ENCODE results near the gene ERC2. TPM values are rescaled to one million over a fixed set of nuclear protein-coding genes. Genes with fewer than 3 reads are reported as not detected.

The ERC2 gene
- total and polyA plus RNA-seq, 2 donors (not counting 3 experiments of a cell fraction or from before 2014, with no cell fraction given) = 5.6 to 15.5 TPM

DNA sequence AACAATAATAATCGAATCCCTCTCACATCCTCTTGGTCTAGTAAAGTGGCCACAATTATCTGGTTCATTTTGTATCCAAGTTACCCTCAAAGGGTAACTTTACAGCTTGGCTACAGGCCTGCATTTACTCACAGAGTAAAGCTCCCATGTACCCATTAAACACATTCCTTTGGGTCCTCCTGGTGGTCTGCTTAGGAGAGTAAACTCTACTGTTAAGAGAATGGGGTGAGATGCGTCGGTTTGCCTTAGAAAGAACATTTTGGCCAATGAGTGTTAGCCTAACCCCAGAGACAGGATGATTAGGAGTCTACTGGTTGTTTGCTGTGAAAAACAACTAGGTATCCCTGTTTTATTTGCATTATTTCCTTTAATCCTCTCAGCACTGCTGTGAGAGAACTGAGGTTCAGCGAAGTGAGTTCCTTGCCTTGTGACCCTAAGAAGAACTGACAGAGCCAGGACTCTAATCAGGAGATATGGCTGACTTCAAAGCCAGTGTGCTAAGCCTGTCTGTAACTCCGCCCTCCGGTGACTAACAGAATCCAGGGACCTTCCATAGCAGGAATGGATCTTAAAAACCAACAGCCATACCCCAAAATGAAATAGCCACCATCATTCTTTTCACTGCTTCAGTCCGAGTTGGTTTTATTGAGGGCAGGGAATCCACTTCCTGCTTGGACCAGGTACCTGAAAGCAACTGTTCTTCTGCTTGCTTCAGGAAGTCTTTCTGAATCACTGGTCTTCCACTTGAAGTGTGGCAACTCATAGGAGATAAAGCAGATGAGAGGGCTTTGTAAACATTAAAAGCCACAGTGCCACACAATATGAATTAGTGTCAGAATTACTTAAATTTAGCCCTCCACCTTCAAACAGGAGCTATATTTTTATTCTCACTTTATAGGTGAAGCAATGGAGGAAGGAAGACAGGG is 663.8 kb downstream of the ERC2 start:
- no peak overlapping the region for H3K4me3 ChIP-seq (replicated peaks in 1 of 3; ENCODE audit: insufficient read depth in 1 of 3, low read depth in 1 of 3, low read length in 3 of 3)
- no peak overlapping the region for H2AFZ ChIP-seq (ENCODE audit: low read depth, low read length)
- no peaks in the 10 kb centered on the region for H3K79me2 ChIP-seq (ENCODE audit: control insufficient read depth, insufficient read depth, low read length)
- no peaks in the 10 kb centered on the region for H3K9me3 ChIP-seq (replicated peaks; ENCODE audit: control insufficient read depth, insufficient read depth, low read length)
- no peaks in the 10 kb centered on the region for H3K36me3 ChIP-seq (ENCODE audit: control insufficient read depth in 2 of 2, extremely low read depth in 1 of 2, insufficient read depth in 2 of 2, low read length in 2 of 2)
- H3K9ac ChIP-seq (replicated peaks; ENCODE audit: extremely low read depth, insufficient read depth, low read length) = no peak overlapping the region
- H3K4me1 ChIP-seq (ENCODE audit: control insufficient read depth, extremely low read depth, insufficient read depth, low read length) = no peaks in the 10 kb centered on the region
- intact Hi-C loops (cut with micrococcal nuclease) (no loop called here), dilution Hi-C loops (cut with MboI; ENCODE audit: extremely low pct_ligation_motif_present, low sequenced_read_pairs) (no loop called here)
- TF ChIP-seq JUN (IDR thresholded peaks at IDR 0.05; ENCODE audit: borderline replicate concordance, insufficient read depth, insufficient read length, low read depth) = no peak
- no peak for TF ChIP-seq EZH2 (IDR thresholded peaks at IDR 0.05; ENCODE audit: borderline replicate concordance, low read depth, low read length, severe bottlenecking)
- TF ChIP-seq, protein P1, sequence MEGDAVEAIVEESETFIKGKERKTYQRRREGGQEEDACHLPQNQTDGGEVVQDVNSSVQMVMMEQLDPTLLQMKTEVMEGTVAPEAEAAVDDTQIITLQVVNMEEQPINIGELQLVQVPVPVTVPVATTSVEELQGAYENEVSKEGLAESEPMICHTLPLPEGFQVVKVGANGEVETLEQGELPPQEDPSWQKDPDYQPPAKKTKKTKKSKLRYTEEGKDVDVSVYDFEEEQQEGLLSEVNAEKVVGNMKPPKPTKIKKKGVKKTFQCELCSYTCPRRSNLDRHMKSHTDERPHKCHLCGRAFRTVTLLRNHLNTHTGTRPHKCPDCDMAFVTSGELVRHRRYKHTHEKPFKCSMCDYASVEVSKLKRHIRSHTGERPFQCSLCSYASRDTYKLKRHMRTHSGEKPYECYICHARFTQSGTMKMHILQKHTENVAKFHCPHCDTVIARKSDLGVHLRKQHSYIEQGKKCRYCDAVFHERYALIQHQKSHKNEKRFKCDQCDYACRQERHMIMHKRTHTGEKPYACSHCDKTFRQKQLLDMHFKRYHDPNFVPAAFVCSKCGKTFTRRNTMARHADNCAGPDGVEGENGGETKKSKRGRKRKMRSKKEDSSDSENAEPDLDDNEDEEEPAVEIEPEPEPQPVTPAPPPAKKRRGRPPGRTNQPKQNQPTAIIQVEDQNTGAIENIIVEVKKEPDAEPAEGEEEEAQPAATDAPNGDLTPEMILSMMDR (IDR thresholded peaks at IDR 0.05; ENCODE audit: extremely low read depth in 1 of 2, insufficient read depth in 1 of 2, low read depth in 1 of 2, low read length in 2 of 2) = no peak
- TF ChIP-seq, protein P2, sequence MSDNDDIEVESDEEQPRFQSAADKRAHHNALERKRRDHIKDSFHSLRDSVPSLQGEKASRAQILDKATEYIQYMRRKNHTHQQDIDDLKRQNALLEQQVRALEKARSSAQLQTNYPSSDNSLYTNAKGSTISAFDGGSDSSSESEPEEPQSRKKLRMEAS (IDR thresholded peaks at IDR 0.05; ENCODE audit: insufficient read depth, insufficient read length) = no peak
- TF ChIP-seq GATA2 (IDR thresholded peaks at IDR 0.05; ENCODE audit: insufficient read depth, insufficient read length, low read depth, low read length) = no peak
- TF ChIP-seq FOS (IDR thresholded peaks at IDR 0.05; ENCODE audit: borderline replicate concordance, insufficient read depth, low read length) = no peak
- TF ChIP-seq POLR2AphosphoS5 (IDR thresholded peaks at IDR 0.05; ENCODE audit: insufficient read depth, low read depth, low read length) = no peak
- TF ChIP-seq MYC (IDR thresholded peaks at IDR 0.05; ENCODE audit: low read depth, low read length) = no peak
- no peak for TF ChIP-seq POLR2A (IDR thresholded peaks at IDR 0.05; ENCODE audit: low read depth, low read length)
- ChIA-PET POLR2A (no interaction called here), CTCF (no interaction called here)
- no TSS peak for BruUV-seq (replicated peaks)
- H3K27ac ChIP-seq (ENCODE audit: insufficient read depth, low read depth, low read length) = no peak overlapping the region
- H3K27me3 ChIP-seq (ENCODE audit: control insufficient read depth in 2 of 2, insufficient read depth in 2 of 2, low read length in 2 of 2) = no peaks in the 10 kb centered on the region
- H4K20me1 ChIP-seq (replicated peaks; ENCODE audit: control insufficient read depth, extremely low read depth, insufficient read depth, low read length) = no peaks in the 10 kb centered on the region
- FAIRE-seq (no peak), DNase-seq (ENCODE audit: low read depth, low spot score) (no peak)
- no peaks in the 10 kb centered on the region for H3K9me1 ChIP-seq (replicated peaks; ENCODE audit: control insufficient read depth, extremely low read depth, insufficient read depth, low read length)
- no peak overlapping the region for H3K4me2 ChIP-seq (ENCODE audit: insufficient read depth, low read length)
